ENCODE results near the gene UBTD2. TPM values are rescaled to one million over a fixed set of nuclear protein-coding genes. Genes with fewer than 3 reads are reported as not detected.

The UBTD2 gene
- total and polyA plus RNA-seq, 2 of the 4 experiments (the other 2 are of a cell fraction) = 11.2 to 20.6 TPM

- in situ Hi-C loops (cut with MboI; ENCODE audit: low sequenced_read_pairs) (no loop called here), intact Hi-C loops (cut with micrococcal nuclease) (no loop called here), dilution Hi-C loops (cut with HindIII; ENCODE audit: low sequenced_read_pairs, unreplicated experiment) (no loop called here)
- Histone ChIP-seq H3K27me3 (ENCODE audit: control insufficient read depth, insufficient read depth, low read length) (no peaks in the 10 kb centered on the region), H4K8ac (ENCODE audit: low read depth in 2 of 2, low read length in 2 of 2) (no peak overlapping the region), H2BK15ac (ENCODE audit: low read depth, low read length) (no peak overlapping the region), H3K79me1 (ENCODE audit: low read depth in 1 of 2, low read length in 2 of 2) (no peaks in the 10 kb centered on the region), H2AK5ac (ENCODE audit: low read depth, low read length) (no peak overlapping the region), H4K91ac (ENCODE audit: insufficient read depth, low read depth, low read length) (no peak overlapping the region), H2BK5ac (ENCODE audit: low read depth, low read length, poor library complexity, severe bottlenecking) (no peak overlapping the region), H3K4ac (ENCODE audit: low read depth, low read length) (no peak overlapping the region), H3K36me3 (ENCODE audit: control insufficient read depth, insufficient read depth, low read length) (no peaks in the 10 kb centered on the region), H3K14ac (replicated peaks; ENCODE audit: low read depth, low read length) (no peak overlapping the region), H3K9me1 (ENCODE audit: insufficient read depth, low read length) (no peaks in the 10 kb centered on the region), H3K4me1 (ENCODE audit: control insufficient read depth, insufficient read depth, low read length) (no peaks in the 10 kb centered on the region), H3K27ac (ENCODE audit: insufficient read depth, low read length) (no peak overlapping the region), H3K56ac (ENCODE audit: extremely low read depth, insufficient read depth, low read length) (no peak overlapping the region), H4K20me1 (ENCODE audit: insufficient read depth, low read length) (no peaks in the 10 kb centered on the region), H3K4me2 (ENCODE audit: low read depth, low read length) (no peak overlapping the region), H2AK9ac (replicated peaks; ENCODE audit: low read depth, low read length, poor library complexity) (no peak overlapping the region), H2BK120ac (ENCODE audit: low read depth, low read length) (no peak overlapping the region), H3K9ac (ENCODE audit: low read depth, low read length) (no peak overlapping the region), H3K23ac (ENCODE audit: low read depth, low read length) (no peak overlapping the region), H4K5ac (ENCODE audit: low read depth, low read length) (no peak overlapping the region), H3K18ac (ENCODE audit: low read depth, low read length) (no peak overlapping the region), H2AFZ (replicated peaks; ENCODE audit: low read length, poor library complexity) (no peak overlapping the region), H3K4me3 (ENCODE audit: insufficient read depth, low read depth, low read length) (no peak overlapping the region), H2BK20ac (ENCODE audit: low read depth, low read length) (no peak overlapping the region), H3K9me3 (ENCODE audit: control insufficient read depth, insufficient read depth, low read length) (no peaks in the 10 kb centered on the region)
- no TSS peak for BruUV-seq (replicated peaks)
- ChIA-PET CTCF (no interaction called here), POLR2A (ENCODE audit: unreplicated experiment) (no interaction called here)
- TF ChIP-seq ELK1 (IDR thresholded peaks at IDR 0.05; ENCODE audit: borderline replicate concordance, low read depth, low read length) (no peak), SMC3 (IDR thresholded peaks at IDR 0.05; ENCODE audit: low read depth, low read length) (no peak), POLR2A (IDR thresholded peaks at IDR 0.05; ENCODE audit: low read depth, low read length) (no peak), CTCF (conservative IDR thresholded peaks at IDR 0.05; ENCODE audit: low read depth, low read length) (no peak), RFX5 (IDR thresholded peaks at IDR 0.05; ENCODE audit: low read depth, low read length) (no peak), MXI1 (IDR thresholded peaks at IDR 0.05; ENCODE audit: borderline replicate concordance, low read depth, low read length) (no peak), CHD1 (IDR thresholded peaks at IDR 0.05; ENCODE audit: low read depth, low read length) (no peak), RCOR1 (IDR thresholded peaks at IDR 0.05; ENCODE audit: insufficient replicate concordance, low read length) (no peak), CEBPB (IDR thresholded peaks at IDR 0.05; ENCODE audit: low read depth, low read length) (no peak), MAFK (IDR thresholded peaks at IDR 0.05; ENCODE audit: low read depth, low read length) (no peak), USF2 (IDR thresholded peaks at IDR 0.05; ENCODE audit: low read depth, low read length) (no peak), NFE2L2 (IDR thresholded peaks at IDR 0.05; ENCODE audit: low read depth, low read length) (no peak), RAD21 (IDR thresholded peaks at IDR 0.05; ENCODE audit: low read length) (no peak), MAZ (IDR thresholded peaks at IDR 0.05; ENCODE audit: borderline replicate concordance, low read depth, low read length) (no peak), BHLHE40 (IDR thresholded peaks at IDR 0.05; ENCODE audit: low read depth, low read length) (no peak), FOS (IDR thresholded peaks at IDR 0.05; ENCODE audit: low read depth, low read length) (no peak)
- ATAC-seq (ENCODE audit: low read depth) = no peak
- WGBS, 2 experiments (ENCODE audit: extremely low coverage in 2 of 2, insufficient read length in 1 of 2) = 100% methylated on average over 2 of the region's 9 CpGs; no CpG with 5 or more reads in 1 of the 2 experiments
- DNase-seq = no peak
Observed at GRCh38 chr5:172325452-172325851, 41.9 kb upstream of the UBTD2 start.
